HepG2 (cell line): ENCODE data around the gene ZFAND2B. TPM values are rescaled to one million over a fixed set of nuclear protein-coding genes. Genes with fewer than 3 reads are reported as not detected.

Experiments used
- ATAC-seq: fragments of 200-7000 bp; cut with Tn5 transposase; 3 replicates; pipeline ENCODE4 v1.9.1; 2020; ENCODE audit warnings: mild to moderate bottlenecking, moderate library complexity
- BruUV-seq: library from RNA; stranded (reverse); fragments of 400-500 nt; replicated peaks from 2 replicates; lab custom pipeline; 2021; lab: Mats Ljungman, UMichigan
- CTCF ChIA-PET: fragments of 300-600 bp; formaldehyde crosslinking; extraction: SDS; loops from one replicate; lab custom pipeline; 2021; ENCODE audit warnings: low total read pairs, inconsistent platforms, low intra/inter-chr PET ratio; lab: Yijun Ruan, JAX
- POLR2A ChIA-PET: fragments of 350-600 bp; sonication (Branson Sonifier 250); formaldehyde crosslinking; loops from one replicate; lab custom pipeline; 2020; ENCODE audit warnings: antibody characterized with exemption, inconsistent platforms; lab: Yijun Ruan, JAX
- DNase-seq: peaks from one replicate; pipeline ENCODE4 v3.0.0-alpha.2; 2015; ENCODE audit warnings: low spot score
- FAIRE-seq: peaks from 3 replicates; lab custom pipeline; 2011; peaks lifted over from hg19 to GRCh38; lab: Jason Lieb, UNC
- H2AFZ ChIP-seq: one replicate; pipeline ENCODE4 v1.6.1; 2011; ENCODE audit warnings: low read length, inconsistent platforms
- H3K27ac ChIP-seq: fragments of 300-600 bp; 3 replicates; pipeline ENCODE4 v1.8.0; 2011; ENCODE audit warnings: mixed run types, mild to moderate bottlenecking, mixed read lengths, low read length, inconsistent platforms; ENCODE audit not compliant: insufficient read depth; ENCODE audit errors: extremely low read length
- H3K27me3 ChIP-seq, 2 experiments: fragments of 200-600 bp in 1 of 2; 2 replicates in 1 of 2; 3 replicates in 1 of 2; pipeline versions ENCODE4 v1.6.0 to v1.8.0; 2011; ENCODE audit warnings: low read length in 2 of 2, mild to moderate bottlenecking in 2 of 2, moderate library complexity in 2 of 2, inconsistent platforms in 1 of 2; ENCODE audit not compliant: insufficient read depth in 2 of 2, control insufficient read depth in 1 of 2
- H3K36me3 ChIP-seq, 2 experiments: fragments of 200-600 bp in 1 of 2; replicated peaks in 1 of 2; 2 replicates in 1 of 2; 3 replicates in 1 of 2; pipeline versions ENCODE4 v1.5.1 to v1.8.0; 2011; ENCODE audit warnings: low read length in 2 of 2, inconsistent platforms in 1 of 2; ENCODE audit not compliant: insufficient read depth in 2 of 2, control insufficient read depth in 1 of 2
- H3K4me1 ChIP-seq: 2 replicates; pipeline ENCODE4 v1.5.1; 2012; ENCODE audit warnings: low read length, inconsistent platforms; ENCODE audit not compliant: insufficient read depth
- H3K4me2 ChIP-seq: 2 replicates; pipeline ENCODE4 v1.6.0; 2011; ENCODE audit warnings: low read depth, low read length, inconsistent platforms
- H3K4me3 ChIP-seq, 3 experiments: fragments of 200-600 bp in 1 of 3; sonication (generic), shearing (Covaris generic) in 1 of 3; replicated peaks in 1 of 3; 2 replicates each; pipeline ENCODE4 v1.5.1; 2011 to 2016; ENCODE audit warnings: low read length in 3 of 3, inconsistent platforms in 2 of 3, low read depth in 2 of 3, mild to moderate bottlenecking in 2 of 3, control low read depth in 1 of 3, mixed read lengths in 1 of 3; ENCODE audit not compliant: insufficient read depth in 1 of 3
- H3K79me2 ChIP-seq: one replicate; pipeline ENCODE4 v1.6.1; 2011; ENCODE audit warnings: low read length, inconsistent platforms; ENCODE audit not compliant: insufficient read depth
- H3K9ac ChIP-seq: 2 replicates; pipeline ENCODE4 v1.6.0; 2011; ENCODE audit warnings: mild to moderate bottlenecking, low read depth, low read length, inconsistent platforms; ENCODE audit not compliant: insufficient read depth
- H3K9me3 ChIP-seq: 2 replicates; pipeline ENCODE4 v1.5.1; 2012; ENCODE audit warnings: mild to moderate bottlenecking, low read length
- H4K20me1 ChIP-seq: 2 replicates; pipeline ENCODE4 v1.6.0; 2011; ENCODE audit warnings: inconsistent platforms, mild to moderate bottlenecking, low read length, moderate library complexity; ENCODE audit not compliant: insufficient read depth
- CHD4 ChIP-seq: fragments of 200-600 bp; sonication (generic); IDR thresholded peaks from 2 replicates; pipeline ENCODE4 v1.7.0; 2017; ENCODE audit warnings: mild to moderate bottlenecking, low read length, borderline replicate concordance
- NONO ChIP-seq, 2 experiments: fragments of 450-650 bp in 1 of 2; sonication (generic) in 1 of 2; formaldehyde crosslinking in 1 of 2; IDR thresholded peaks in 1 of 2; conservative IDR thresholded peaks in 1 of 2; 2 replicates each; pipeline versions ENCODE4 v1.6.1 to v1.8.0; 2017 to 2022; ENCODE audit warnings: mild to moderate bottlenecking in 1 of 2, missing genetic modification reagents in 1 of 2, moderate library complexity in 1 of 2
- TSC22D2 ChIP-seq: sonication (generic); formaldehyde crosslinking; IDR thresholded peaks from 2 replicates; pipeline ENCODE4 v1.5.1; 2020; ENCODE audit warnings: missing genetic modification reagents, mild to moderate bottlenecking, borderline replicate concordance
- U2AF1 ChIP-seq: fragments of 200-400 bp; formaldehyde crosslinking; optimal IDR thresholded peaks from 2 replicates; pipeline ENCODE3; 2017; ENCODE audit warnings: mild to moderate bottlenecking, low read depth, low read length
- ZMYM3 ChIP-seq: sonication (generic); formaldehyde crosslinking; IDR thresholded peaks from 2 replicates; pipeline ENCODE4 v1.5.1; 2020; ENCODE audit warnings: mild to moderate bottlenecking, missing genetic modification reagents
- ZNF34 ChIP-seq: sonication (generic); formaldehyde crosslinking; IDR thresholded peaks from 2 replicates; pipeline ENCODE4 v1.4.0; 2020; ENCODE audit warnings: mild to moderate bottlenecking, missing genetic modification reagents, borderline replicate concordance
- ZNF431 ChIP-seq: sonication (generic); formaldehyde crosslinking; IDR thresholded peaks from 2 replicates; pipeline ENCODE4 v1.9.0; 2022; ENCODE audit warnings: missing genetic modification reagents, low read depth, mild to moderate bottlenecking, borderline replicate concordance
- ZNF441 ChIP-seq: sonication (generic); formaldehyde crosslinking; IDR thresholded peaks from 2 replicates; pipeline ENCODE4 v1.7.0; 2021; ENCODE audit warnings: missing genetic modification reagents, borderline replicate concordance
- ZNF451 ChIP-seq: sonication (generic); formaldehyde crosslinking; IDR thresholded peaks from 2 replicates; pipeline ENCODE4 v1.5.0; 2020; ENCODE audit warnings: mild to moderate bottlenecking, missing genetic modification reagents
- ZNF781 ChIP-seq: sonication (generic); formaldehyde crosslinking; IDR thresholded peaks from 2 replicates; pipeline ENCODE4 v1.5.1; 2020; ENCODE audit warnings: borderline replicate concordance, mild to moderate bottlenecking, missing genetic modification reagents; ENCODE audit errors: not compliant biosample characterization
- ZNF792 ChIP-seq: IDR thresholded peaks from 2 replicates; pipeline ENCODE4 v1.6.1; 2016
- whole genome bisulfite sequencing: methylation state at CpG from one replicate; pipeline ENCODE4 v1.1.6; 2017; ENCODE audit warnings: low lambda C conversion rate; 5-methylcytosine and 5-hydroxymethylcytosine counted together
- in situ Hi-C: cut with HindIII; loops from 2 replicates; pipeline ENCODE4 v1.10.0; 2017; ENCODE audit warnings: low pct_unique_long_range_greater_than_20kb; ENCODE audit not compliant: extremely low pct_ligation_motif_present
- intact Hi-C: fragments of 100-400 bp; cut with micrococcal nuclease; formaldehyde crosslinking; loops from one replicate; pipeline ENCODE4 v1.10.0; 2022; ENCODE audit not compliant: unreplicated experiment
- polyA plus RNA-seq, 8 experiments: library from polyadenylated mRNA; depleted of rRNA in 3 of 8; stranded (reverse) in 7 of 8; unstranded in 1 of 8; fragments of >200 nt; fragmentation: Illumina TruSeq in 4 of 8; extraction: Trizol in 4 of 8; gene quantifications; 2 replicates each; pipeline versions ENCODE4 v1.2.1 to v1.2.3, GENCODE V29; 2011 to 2016; ENCODE audit warnings: low read depth in 4 of 8, missing spikeins in 1 of 8, mixed read lengths in 1 of 8; ENCODE audit not compliant: insufficient read depth in 1 of 8
- total RNA-seq, 5 experiments: library from RNA; depleted of rRNA; stranded (reverse); fragments of >200 nt; fragmentation: Illumina TruSeq; extraction: Trizol; gene quantifications; 2 replicates each; pipeline ENCODE4 v1.2.3, GENCODE V29; 2016; ENCODE audit warnings: low read depth in 1 of 5
- TF ChIP-seq, protein P1 (sequence below): IDR thresholded peaks from 2 replicates; pipeline ENCODE4 v1.6.1; 2016; ENCODE audit warnings: missing compliant biosample characterization, missing genetic modification reagents, borderline replicate concordance
- TF ChIP-seq, protein P2 (sequence below): sonication (generic); formaldehyde crosslinking; conservative IDR thresholded peaks from 2 replicates; pipeline ENCODE4 v1.8.1; 2023; ENCODE audit warnings: missing genetic modification reagents

The ZFAND2B gene
- total and polyA plus RNA-seq, 2 of the 13 experiments (the other 11 are each of a cell fraction or from before 2014, with no cell fraction given): 53.3 to 115 TPM

DNA sequence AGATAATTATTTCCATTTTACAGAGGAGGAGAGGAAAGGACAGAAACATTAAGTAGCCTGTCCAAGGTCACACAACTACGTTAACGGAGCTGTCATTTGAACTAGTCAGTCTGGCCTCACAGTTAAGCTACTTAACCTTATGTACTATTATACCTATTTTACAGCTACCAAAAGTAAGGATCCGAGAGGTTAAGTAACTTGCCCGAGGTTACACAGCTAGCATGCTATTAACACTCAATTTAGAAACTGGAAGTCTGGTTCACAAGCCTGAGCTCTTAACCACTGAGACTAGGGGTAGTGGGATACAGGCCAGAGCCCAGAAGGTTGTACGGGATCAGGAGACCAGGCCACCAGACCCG is 38.2 kb downstream of the ZFAND2B start:
- Histone ChIP-seq H3K36me3 (peaks cover 2 to 13% of the 10 kb centered on the region in 2 experiments), H3K27me3 (no peaks in the 10 kb centered on the region; a peak in 1 of 5 replicates), H4K20me1 (no peaks in the 10 kb centered on the region), H3K4me2 (peak overlapping the region; percentile 90), H3K79me2 (peaks cover 14% of the 10 kb centered on the region), H3K9ac (peak overlapping the region; percentile 90), H2AFZ (no peak overlapping the region), H3K9me3 (no peaks in the 10 kb centered on the region), H3K4me3 (peak overlapping the region; percentile 88 to 97 (median 93)), H3K4me1 (peaks cover 48% of the 10 kb centered on the region), H3K27ac (peak overlapping the region; percentile 72)
- ATAC-seq: no peak
- TF ChIP-seq CHD4 (peak; percentile 38; the same call in 1 of the 2 replicates), ZNF431 (CRISPR knock-in tag) (0 out of 2 replicates have a peak, but pooled peaks have one; percentile 3), ZNF792 (CRISPR knock-in tag) (no peak), ZMYM3 (CRISPR knock-in tag) (peak; percentile 57), TSC22D2 (CRISPR knock-in tag) (no peak), ZNF781 (CRISPR knock-in tag) (no peak), ZNF34 (CRISPR knock-in tag) (no peak), U2AF1 (no peak), ZNF441 (no peak), ZNF451 (CRISPR knock-in tag) (no peak), NONO (IDR thresholded peaks at IDR 0.05) (no peak), NONO (CRISPR knock-in tag; conservative IDR thresholded peaks at IDR 0.05) (no peak)
- TF ChIP-seq, protein P1, sequence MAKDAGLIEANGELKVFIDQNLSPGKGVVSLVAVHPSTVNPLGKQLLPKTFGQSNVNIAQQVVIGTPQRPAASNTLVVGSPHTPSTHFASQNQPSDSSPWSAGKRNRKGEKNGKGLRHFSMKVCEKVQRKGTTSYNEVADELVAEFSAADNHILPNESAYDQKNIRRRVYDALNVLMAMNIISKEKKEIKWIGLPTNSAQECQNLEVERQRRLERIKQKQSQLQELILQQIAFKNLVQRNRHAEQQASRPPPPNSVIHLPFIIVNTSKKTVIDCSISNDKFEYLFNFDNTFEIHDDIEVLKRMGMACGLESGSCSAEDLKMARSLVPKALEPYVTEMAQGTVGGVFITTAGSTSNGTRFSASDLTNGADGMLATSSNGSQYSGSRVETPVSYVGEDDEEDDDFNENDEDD (CRISPR knock-in tag): no peak
- TF ChIP-seq, protein P2, sequence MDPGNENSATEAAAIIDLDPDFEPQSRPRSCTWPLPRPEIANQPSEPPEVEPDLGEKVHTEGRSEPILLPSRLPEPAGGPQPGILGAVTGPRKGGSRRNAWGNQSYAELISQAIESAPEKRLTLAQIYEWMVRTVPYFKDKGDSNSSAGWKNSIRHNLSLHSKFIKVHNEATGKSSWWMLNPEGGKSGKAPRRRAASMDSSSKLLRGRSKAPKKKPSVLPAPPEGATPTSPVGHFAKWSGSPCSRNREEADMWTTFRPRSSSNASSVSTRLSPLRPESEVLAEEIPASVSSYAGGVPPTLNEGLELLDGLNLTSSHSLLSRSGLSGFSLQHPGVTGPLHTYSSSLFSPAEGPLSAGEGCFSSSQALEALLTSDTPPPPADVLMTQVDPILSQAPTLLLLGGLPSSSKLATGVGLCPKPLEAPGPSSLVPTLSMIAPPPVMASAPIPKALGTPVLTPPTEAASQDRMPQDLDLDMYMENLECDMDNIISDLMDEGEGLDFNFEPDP (CRISPR knock-in tag): no peak
- DNase-seq: no peak
- intact Hi-C loops: loop anchor here (1.0 kb wide), 1 partner anchor 15 kb away; the partner anchor contains the start of genes ANKZF1 and ATG9A
- ChIA-PET POLR2A (interaction anchor here (0.7 to 3.2 kb wide), 26 partner anchors 8 to 463 kb away, joined by 3 to 69 read pairs (median 7); partner anchors contain the start of genes ABCB6, ANKZF1, ATG9A and CNPPD1), CTCF (no interaction called here)
- in situ Hi-C loops: no loop called here
- FAIRE-seq: peak; percentile 46
- 0% methylated on average over 4 of the region's 6 CpGs for WGBS
- BruUV-seq: TSS peak; percentile 79
